H1 (cell line): Measurements from ENCODE around the gene PYURF. TPM values are rescaled to one million over a fixed set of nuclear protein-coding genes. Genes with fewer than 3 reads are reported as not detected.

Experiments
- ASH2L ChIP-seq: fragments of 200-600, 300-600 bp; sonication (generic); IDR thresholded peaks from one replicate; pipeline ENCODE4 v1.7.1; 2017; ENCODE audit warnings: low read length
- BACH1 ChIP-seq: IDR thresholded peaks from 2 replicates; pipeline ENCODE4 v1.6.1; 2012; ENCODE audit warnings: low read length, improper control_type of control experiment
- BCL11A ChIP-seq, 2 experiments: IDR thresholded peaks; one replicate each; pipeline ENCODE4 v1.6.1; 2011; ENCODE audit warnings: low read depth in 2 of 2, low read length in 2 of 2, mild to moderate bottlenecking in 2 of 2
- CBX8 ChIP-seq: fragments of 300-800, 300-1000 bp; sonication (generic); IDR thresholded peaks from 2 replicates; pipeline ENCODE4 v1.7.1; 2016; ENCODE audit warnings: low read depth, low read length, borderline replicate concordance
- CEBPB ChIP-seq: IDR thresholded peaks from 2 replicates; pipeline ENCODE4 v1.6.1; 2012; ENCODE audit warnings: low read depth, low read length
- CHD1 ChIP-seq: IDR thresholded peaks from 2 replicates; pipeline ENCODE4 v1.6.1; 2012; ENCODE audit warnings: low read depth, low read length, improper control_type of control experiment
- GABPA ChIP-seq: IDR thresholded peaks from 2 replicates; pipeline ENCODE4 v1.6.1; 2011; ENCODE audit warnings: mild to moderate bottlenecking, low read length, moderate library complexity, borderline replicate concordance; ENCODE audit not compliant: insufficient read depth
- HDAC2 ChIP-seq, 2 experiments: fragments of 300-600 bp in 1 of 2; sonication (generic) in 1 of 2; IDR thresholded peaks; 2 replicates each; pipeline ENCODE4 v1.6.1; 2011 to 2012; ENCODE audit warnings: low read depth in 2 of 2, low read length in 2 of 2, mild to moderate bottlenecking in 2 of 2, moderate library complexity in 2 of 2, borderline replicate concordance in 1 of 2, inconsistent platforms in 1 of 2
- JUN ChIP-seq: IDR thresholded peaks from 2 replicates; pipeline ENCODE4 v1.6.1; 2011; ENCODE audit warnings: low read depth, mild to moderate bottlenecking, improper control_type of control experiment, low read length
- KDM1A ChIP-seq: fragments of 200-600, 300-600 bp; sonication (generic); IDR thresholded peaks from 2 replicates; pipeline ENCODE4 v1.7.1; 2016; ENCODE audit warnings: mild to moderate bottlenecking, low read length, borderline replicate concordance
- KDM4A ChIP-seq: IDR thresholded peaks from one replicate; pipeline ENCODE4 v1.7.1; 2012; ENCODE audit warnings: low read depth, mild to moderate bottlenecking, moderate library complexity, low read length, inconsistent platforms; ENCODE audit not compliant: severe bottlenecking
- MAX ChIP-seq: IDR thresholded peaks from 2 replicates; pipeline ENCODE4 v1.6.1; 2012; ENCODE audit warnings: inconsistent platforms
- PHF8 ChIP-seq: fragments of 200-600 bp; sonication (generic); conservative IDR thresholded peaks from 2 replicates; pipeline ENCODE4 v1.7.1; 2012; ENCODE audit warnings: low read depth, mild to moderate bottlenecking, inconsistent platforms, low read length, moderate library complexity
- POLR2A ChIP-seq, 2 experiments: IDR thresholded peaks; 1 replicate in 1 of 2; 2 replicates in 1 of 2; pipeline ENCODE4 v1.6.1; 2011; ENCODE audit warnings: low read depth in 2 of 2, low read length in 2 of 2, mild to moderate bottlenecking in 2 of 2; ENCODE audit errors: control extremely low read depth in 1 of 2
- POLR2AphosphoS5 ChIP-seq: IDR thresholded peaks from 2 replicates; pipeline ENCODE4 v1.6.1; 2011; ENCODE audit warnings: low read depth, low read length
- RBBP5 ChIP-seq: IDR thresholded peaks from 2 replicates; pipeline ENCODE4 v1.7.1; 2012; ENCODE audit warnings: low read depth, mild to moderate bottlenecking, inconsistent platforms, low read length, moderate library complexity, borderline replicate concordance
- RFX5 ChIP-seq: IDR thresholded peaks from 2 replicates; pipeline ENCODE4 v1.6.1; 2011; ENCODE audit warnings: low read depth, low read length, improper control_type of control experiment, borderline replicate concordance
- SIN3A ChIP-seq, 2 experiments: IDR thresholded peaks in 1 of 2; conservative IDR thresholded peaks in 1 of 2; 2 replicates each; pipeline ENCODE4 v1.6.1; 2011 to 2012; ENCODE audit warnings: low read length in 2 of 2, improper control_type of control experiment in 1 of 2, low read depth in 1 of 2, mild to moderate bottlenecking in 1 of 2
- SIX5 ChIP-seq: IDR thresholded peaks from 2 replicates; pipeline ENCODE4 v1.6.1; 2011; ENCODE audit warnings: mild to moderate bottlenecking, low read depth, low read length
- SRF ChIP-seq: IDR thresholded peaks from 2 replicates; pipeline ENCODE4 v1.6.1; 2011; ENCODE audit warnings: mild to moderate bottlenecking, low read depth, low read length, moderate library complexity
- TAF1 ChIP-seq: IDR thresholded peaks from 2 replicates; pipeline ENCODE4 v1.6.1; 2011; ENCODE audit warnings: mild to moderate bottlenecking, low read depth, low read length
- TBP ChIP-seq: IDR thresholded peaks from 2 replicates; pipeline ENCODE4 v1.6.1; 2011; ENCODE audit warnings: low read depth, low read length, improper control_type of control experiment
- TCF12 ChIP-seq: IDR thresholded peaks from 2 replicates; pipeline ENCODE4 v1.6.1; 2011; ENCODE audit warnings: low read depth, mild to moderate bottlenecking, low read length
- TEAD4 ChIP-seq: IDR thresholded peaks from 2 replicates; pipeline ENCODE4 v1.6.1; 2012; ENCODE audit warnings: low read depth, low read length, inconsistent platforms, mixed read lengths
- polyA plus RNA-seq, 7 experiments: library from polyadenylated mRNA; depleted of rRNA in 3 of 7; stranded (reverse) in 5 of 7; unstranded in 2 of 7; fragments of >200 nt in 5 of 7; fragments of 200-250 nt in 2 of 7; gene quantifications; 1 replicate in 5 of 7; 2 replicates in 1 of 7; 4 replicates in 1 of 7; pipeline versions ENCODE4 v1.2.1 to v1.2.3, GENCODE V29; 2011 to 2013; ENCODE audit warnings: missing spikeins in 2 of 7, mixed read lengths in 2 of 7
- total RNA-seq: library from RNA; stranded (reverse); fragmentation: NEBNext Ultra II Directional; extraction: Animal tissue kit (Norgen Biotek cat#: 25700); gene quantifications from 2 replicates; pipeline ENCODE4 v1.2.1, GENCODE V29; 2021

The PYURF gene
- total and polyA plus RNA-seq, 2 of the 8 experiments (the other 6 are each of a cell fraction or from before 2014, with no cell fraction given), result 31.6 to 44.8 TPM

GRCh38 chr4:88523325-88524129, at the start of gene PYURF (continued):
- TF ChIP-seq GABPA (0 out of 2 replicates have a peak, but pooled peaks have one; percentile 24), TCF12 (no peak), CHD1 (no peak), KDM1A (no peak), ASH2L (peak; percentile 93), SIX5 (no peak), SIN3A (conservative IDR thresholded peaks at IDR 0.05 in 1 of 2, IDR thresholded peaks at IDR 0.05 in 1 of 2; ENCODE audit: low read depth in 1 of 2, low read length in 2 of 2) (peak; percentile 23 to 86; a peak in 2 of 4 replicates), CBX8 (no peak), BACH1 (no peak), BCL11A (IDR thresholded peaks at IDR 0.05; ENCODE audit: low read depth in 2 of 2, low read length in 2 of 2) (no peak), KDM4A (peak; percentile 93), RFX5 (no peak), POLR2A (IDR thresholded peaks at IDR 0.05; ENCODE audit: control extremely low read depth in 1 of 2, low read depth in 2 of 2, low read length in 2 of 2) (peak; percentile 67 to 88), MAX (peak; percentile 78), RBBP5 (peak; percentile 95), POLR2AphosphoS5 (peak; percentile 93), TEAD4 (no peak), TBP (peak; percentile 85), SRF (no peak), CEBPB (no peak), HDAC2 (IDR thresholded peaks at IDR 0.05; ENCODE audit: borderline replicate concordance in 1 of 2, low read depth in 2 of 2, low read length in 2 of 2) (peak in 1 of 2 experiments; percentile 81; a peak in 1 of 4 replicates), JUN (no peak), TAF1 (peak; percentile 89), PHF8 (peak; percentile 97)
